ENCODE results near the gene ACTR3C.
"Not testable (repeated sequence)": the region's sequence is repeated elsewhere in the genome, so short reads cannot be mapped to it uniquely, and the experiment has no call there.

The ACTR3C gene

DNA sequence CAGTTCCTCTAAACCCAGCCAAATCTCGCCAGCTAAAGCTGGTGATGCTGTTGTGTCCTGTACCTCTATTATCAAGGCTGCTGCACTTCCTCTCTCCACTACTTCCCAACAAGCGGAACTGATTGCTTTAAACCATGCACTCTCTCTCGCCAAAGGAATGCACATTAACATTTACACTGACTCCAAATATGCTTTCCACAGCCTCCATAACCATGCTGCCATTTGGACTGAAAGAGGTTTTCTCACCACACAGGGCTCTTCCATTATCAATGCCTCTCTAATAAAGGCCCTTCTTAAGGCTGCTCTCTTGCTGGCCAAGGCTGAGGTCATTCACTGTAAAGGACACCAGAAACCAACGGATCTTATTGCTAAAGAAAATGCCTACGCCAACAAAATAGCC is 11.6 kb downstream of the ACTR3C start:
- DNase-seq: no peak

DNA sequence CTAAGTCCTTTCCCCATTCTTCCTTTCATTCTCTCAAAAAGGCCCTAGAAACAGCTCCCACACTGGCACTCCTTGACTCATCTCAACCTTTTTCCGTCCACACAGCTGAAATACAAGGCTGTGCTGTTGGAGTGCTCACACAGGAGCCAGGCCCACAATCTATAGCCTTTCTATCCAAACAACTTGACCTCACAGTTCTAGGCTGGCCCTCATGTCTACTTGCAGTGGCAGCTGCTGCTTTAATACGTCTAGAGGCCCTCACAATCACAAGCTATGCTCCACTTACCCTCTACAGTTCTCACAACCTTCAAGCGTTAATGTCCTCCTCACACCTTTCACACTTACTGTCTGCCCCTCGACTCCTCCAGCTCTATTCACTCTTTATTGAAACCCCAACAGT is 12.2 kb downstream of the ACTR3C start:
- DNase-seq: no peak

DNA sequence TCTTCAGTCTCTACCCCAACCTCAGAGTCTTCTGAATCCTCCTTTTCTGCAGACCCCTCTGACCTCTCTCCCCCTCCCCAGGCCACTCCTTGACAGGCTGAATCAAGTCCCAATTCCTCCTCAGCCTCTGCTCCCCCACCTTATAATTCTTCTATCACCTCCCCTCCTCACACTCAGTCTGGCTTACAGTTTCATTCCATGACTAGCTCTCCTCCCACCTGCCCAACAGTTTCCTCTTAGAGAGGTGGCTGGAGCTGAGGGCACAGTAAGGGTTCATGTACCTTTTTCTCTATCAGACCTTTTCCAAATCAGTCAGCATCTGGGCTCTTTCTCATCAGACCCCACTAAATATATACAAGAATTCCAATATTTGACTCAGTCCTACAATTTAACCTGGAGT is 14.8 kb downstream of the ACTR3C start:
- DNase-seq: no peak

DNA sequence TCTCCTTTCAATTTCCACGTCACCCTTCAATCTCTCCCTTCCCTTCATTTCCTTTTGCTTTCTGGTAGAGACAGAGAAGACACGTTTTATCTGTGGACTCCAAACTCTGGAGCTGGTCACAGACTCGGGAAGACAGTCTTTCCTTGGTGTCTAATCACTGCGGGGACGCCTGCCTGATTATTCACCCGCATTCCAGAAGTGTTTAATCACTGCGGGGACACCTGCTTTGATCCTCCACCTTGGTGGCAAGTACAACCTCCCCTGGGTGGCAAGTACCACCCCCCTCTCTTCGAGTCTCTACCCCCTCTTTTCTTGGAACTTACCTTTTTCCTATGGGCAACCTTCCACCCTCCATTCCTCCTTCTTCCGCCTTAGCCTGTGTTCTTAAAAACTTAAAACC is 15.4 kb downstream of the ACTR3C start:
- DNase-seq: no peak

DNA sequence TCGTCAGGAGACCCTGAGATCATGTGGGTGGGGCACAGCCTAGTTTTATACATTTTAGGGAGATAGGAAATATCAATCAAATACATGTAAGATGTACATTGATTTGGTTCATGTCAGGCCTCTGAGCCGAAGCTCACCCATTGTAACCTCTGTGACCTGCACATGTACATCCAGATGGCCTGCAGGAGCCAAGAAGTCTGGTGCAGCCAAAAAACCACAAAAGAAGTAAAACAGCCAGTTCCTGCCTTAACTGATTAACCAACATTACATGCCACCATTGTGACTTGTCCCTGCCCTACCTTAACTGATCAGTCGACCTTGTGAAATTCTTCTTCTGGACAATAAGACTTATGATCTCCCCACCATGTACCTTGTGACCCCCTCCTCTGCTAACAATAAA is 16.2 kb downstream of the ACTR3C start:
- DNase-seq: no peak

DNA sequence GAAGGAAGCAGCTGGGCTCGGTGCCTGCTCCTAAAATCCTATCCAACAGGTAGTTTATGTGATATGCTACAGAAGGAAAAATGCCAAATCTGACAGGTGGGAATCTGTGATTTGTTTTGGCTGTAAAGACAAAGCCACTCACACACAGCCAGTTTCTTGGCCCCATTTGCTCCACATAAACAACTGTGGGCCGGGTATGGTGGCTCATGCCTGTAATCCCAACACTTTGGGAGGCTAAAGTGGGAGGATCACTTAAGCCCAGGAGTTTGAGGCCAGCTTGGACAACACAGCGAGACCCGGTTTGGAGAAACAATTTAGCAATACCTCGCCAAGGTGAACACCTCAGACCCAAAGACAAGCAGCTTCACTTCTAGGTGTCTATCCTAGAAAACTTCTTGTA is 17.0 kb downstream of the ACTR3C start:
- not testable (repeated sequence) for DNase-seq

DNA sequence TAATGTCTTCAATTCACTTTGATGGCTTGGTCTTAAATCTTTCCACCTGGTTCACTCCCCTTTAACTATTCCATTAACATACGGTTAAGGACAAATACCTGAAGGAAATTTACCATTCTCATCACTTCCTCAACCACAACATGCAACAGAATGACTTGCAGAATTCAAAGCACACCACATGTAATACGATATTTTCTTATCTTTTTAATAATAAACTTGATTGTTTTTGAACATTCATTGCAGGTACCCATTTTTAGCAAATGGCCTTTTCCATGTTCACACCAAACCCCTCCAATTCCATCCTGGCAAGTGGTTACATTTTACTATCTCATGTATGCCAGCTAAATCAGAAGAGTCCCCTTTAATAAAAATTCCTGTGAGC is 17.5 kb downstream of the ACTR3C start:
- not testable (repeated sequence) for DNase-seq

DNA sequence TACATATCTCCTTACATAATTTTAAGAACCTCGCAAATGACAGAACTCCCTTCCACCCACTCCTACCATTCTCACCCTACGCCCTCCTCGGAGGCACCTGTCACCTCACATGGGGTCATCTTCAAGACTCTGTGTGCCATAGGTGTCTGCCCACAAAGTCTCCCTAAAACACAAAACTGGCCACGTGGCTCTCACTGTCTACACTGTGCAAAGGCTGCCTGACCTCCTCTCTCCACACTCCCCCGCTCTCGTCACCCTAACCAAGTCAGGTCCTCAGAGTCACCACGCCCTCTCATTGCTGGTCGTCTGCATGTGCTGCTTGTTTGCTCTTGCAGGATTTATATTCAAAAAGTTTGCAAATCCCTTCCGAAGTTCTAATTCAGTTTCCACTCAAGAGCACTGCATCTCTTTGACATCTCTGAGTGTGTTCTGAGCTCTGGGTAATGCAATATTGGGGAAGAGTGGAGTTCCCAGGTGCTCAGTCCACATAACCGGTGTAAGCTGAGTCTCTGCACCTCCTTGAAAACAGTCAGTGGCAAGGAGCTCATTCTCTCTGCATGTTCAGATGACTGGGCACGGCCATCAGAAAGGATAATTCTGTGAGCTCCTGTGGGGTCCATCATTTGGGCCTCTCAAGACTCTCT is 18.0 kb downstream of the ACTR3C start:
- DNase-seq: not testable (repeated sequence)

DNA sequence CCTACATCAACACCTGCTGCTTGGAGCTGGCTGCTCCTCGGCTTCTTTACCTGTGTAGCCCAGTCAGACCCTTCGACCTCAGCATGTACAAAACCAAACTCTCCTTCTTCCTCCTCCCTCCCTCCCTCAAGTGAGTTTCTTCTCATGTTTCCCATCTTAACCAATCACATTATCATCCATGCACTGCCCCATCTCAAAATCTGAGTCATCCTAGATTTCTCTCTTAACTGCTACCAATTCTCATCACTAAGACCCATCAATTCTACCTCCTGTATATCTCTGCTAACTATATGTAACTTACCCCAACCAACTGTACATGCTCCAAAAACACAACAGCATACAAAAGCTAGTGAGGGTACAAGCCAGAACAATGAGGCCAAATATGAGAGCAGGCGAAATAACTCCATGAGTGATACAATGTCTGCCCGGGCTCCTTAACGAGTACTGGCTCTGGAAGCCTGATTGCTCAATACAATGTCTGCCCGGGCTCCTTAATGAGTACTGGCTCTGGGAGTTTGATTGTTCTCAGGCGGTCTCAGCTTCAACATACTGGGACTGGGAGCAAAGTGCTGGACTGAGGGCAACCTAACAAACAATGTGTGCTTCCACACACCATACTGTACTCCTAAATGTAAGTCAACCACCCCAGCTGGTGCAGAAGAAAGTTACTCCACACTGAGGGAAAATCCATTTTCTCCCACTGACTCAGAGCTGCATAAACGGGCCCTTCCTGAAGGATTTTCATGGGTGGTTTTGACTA is 18.7 kb downstream of the ACTR3C start:
- DNase-seq: not testable (repeated sequence)

DNA sequence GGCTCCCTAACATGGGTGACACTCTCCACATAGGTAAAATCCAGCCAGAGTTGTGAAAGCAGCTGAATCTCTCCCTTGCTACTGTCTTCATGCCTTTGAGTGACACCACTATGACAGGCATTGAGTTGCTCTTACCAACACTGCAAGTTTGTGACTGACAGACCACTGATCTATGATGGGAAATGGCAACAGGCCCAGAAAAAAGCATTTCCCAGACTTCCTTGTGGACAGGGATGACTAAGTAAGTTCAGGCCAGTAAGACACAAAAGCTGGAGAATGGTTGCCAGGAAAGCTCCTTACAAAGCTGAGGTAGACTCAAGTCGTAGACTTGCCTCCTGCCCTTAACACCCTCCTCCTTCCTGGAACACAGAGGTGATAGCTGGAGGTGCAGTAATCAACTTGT is 20.4 kb downstream of the ACTR3C start:
- DNase-seq: peak; percentile 45

DNA sequence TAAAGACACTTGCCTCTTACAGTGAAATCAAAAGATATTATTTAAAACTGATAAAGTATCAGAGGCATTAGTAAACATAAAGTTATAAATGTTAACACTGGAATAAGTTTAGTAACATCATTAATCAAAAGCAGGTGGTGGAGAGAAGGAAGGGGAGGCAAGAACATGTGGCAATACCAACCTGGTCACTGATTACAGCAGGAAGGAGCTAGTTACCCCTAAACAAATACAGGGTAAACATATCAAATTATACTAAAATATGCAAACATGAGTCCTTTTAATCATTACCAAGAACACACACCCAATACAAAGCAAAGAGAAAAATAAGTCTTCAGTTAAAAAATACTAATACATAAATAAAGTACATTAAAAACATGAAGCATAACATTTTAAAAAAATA is 25.4 kb downstream of the ACTR3C start:
- DNase-seq: not testable (repeated sequence)

DNA sequence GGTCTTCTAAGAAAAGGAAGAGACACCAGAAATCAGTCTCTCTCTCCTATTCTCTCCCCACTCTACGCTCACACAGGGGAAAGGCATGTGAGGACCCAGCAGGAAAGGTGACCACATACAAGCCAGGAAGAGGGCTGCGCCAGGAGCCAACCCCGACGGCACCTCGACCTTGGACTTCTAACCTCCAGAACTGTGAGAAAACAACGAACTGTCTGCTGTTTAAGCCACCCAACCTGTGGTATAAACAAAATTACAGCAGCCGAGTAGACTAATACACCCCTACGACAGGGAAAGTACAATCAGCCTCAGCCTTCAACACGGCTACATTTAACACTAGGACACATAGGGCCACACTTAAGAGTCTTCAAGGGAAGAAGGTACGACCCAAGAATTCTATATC is 26.5 kb downstream of the ACTR3C start:
- DNase-seq: not testable (repeated sequence)

DNA sequence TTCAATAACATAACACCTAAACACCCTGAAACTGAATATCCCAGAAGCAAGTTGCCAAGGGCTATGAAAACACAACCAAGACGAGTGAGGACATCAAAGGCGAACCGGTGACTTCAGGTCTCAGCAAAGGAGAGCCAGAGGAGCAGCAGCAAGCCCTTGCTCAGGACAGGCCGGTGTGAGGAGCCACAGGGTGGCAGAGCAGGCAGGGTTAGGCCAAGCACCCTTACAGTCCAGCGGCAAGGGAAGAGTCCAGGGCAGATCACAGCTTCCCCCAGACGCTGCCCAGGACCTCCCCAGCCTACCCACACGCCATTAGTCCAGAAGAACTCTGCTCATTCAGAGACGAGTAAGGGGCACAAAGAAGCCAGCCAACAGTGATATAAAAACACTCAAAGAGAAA is 27.7 kb downstream of the ACTR3C start:
- not testable (repeated sequence) for DNase-seq

DNA sequence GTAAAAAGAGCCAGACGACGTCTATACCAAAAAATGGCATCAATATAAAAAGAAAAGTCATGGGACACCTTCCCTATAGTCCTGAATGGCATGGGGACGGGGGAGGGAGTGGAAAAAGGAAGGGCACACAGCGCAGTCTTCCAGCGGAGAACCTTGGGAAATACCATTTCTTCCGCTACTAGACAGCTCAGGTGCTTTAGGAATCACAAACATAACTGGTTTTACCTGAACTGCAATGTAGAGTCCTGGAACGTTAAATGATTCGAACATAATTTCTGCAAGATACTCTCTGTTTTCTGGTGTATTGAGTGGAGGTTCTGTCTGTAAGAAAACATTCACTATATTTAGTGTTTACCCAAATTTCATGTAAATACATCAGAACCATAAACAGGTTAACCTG is 28.3 kb downstream of the ACTR3C start:
- not testable (repeated sequence) for DNase-seq

DNA sequence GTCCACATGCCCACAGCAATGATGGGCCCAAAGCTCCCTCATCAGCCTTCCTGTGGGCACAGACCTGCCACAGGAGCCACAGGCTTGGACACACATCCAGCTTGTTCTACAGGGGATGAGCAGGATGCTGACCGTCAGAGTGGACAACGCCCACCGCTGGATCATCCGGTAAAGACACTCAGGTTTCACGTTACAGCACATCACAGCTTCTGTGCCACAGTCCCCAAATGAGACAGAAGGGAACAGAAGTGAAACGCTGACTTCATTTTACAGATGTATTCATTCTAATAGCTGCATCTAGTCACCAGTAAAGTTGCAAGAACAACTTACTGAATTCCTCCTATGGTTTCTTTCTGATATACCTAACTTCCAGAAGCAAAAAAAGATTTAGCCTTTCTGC is 33.0 kb downstream of the ACTR3C start:
- not testable (repeated sequence) for DNase-seq

DNA sequence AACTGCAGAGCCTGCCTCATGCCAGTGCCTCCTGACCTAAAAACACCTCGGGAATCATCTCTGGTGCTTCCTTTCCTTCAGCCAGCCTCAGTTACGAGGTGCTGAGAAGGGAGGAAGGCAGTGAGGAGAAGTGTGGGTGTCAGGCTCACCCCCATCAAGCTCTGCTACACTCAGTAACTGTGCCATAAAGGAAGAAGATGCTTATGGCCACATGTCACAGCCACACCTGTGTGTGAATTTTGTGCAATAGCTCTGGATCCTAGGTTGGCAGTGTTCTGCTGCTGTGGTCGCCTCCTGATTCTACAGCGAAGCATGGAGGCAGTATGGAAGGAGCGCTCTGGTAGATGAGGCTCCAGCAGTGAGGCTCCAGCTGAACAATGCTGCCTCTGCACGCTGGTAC is 34.5 kb downstream of the ACTR3C start:
- not testable (repeated sequence) for DNase-seq

DNA sequence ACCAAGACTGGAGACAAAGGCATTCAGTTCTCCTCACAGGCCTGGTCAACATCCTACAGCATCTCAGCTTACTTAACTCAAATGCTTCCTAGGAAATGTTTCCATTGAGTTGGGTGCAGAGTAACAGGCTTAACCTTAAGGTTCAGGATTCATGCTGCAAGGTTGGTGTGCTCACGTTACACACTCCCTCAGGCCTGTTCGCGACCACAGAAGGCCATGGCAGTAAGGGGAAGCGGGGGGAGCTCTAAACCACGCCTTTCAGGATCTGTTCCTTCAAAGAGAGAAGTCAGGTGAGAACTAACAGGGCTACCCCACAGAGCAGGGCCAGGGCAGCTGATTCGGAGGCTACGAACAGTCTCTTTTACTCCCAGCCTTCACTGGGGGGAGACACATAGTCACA is 35.5 kb downstream of the ACTR3C start:
- DNase-seq: not testable (repeated sequence)

DNA sequence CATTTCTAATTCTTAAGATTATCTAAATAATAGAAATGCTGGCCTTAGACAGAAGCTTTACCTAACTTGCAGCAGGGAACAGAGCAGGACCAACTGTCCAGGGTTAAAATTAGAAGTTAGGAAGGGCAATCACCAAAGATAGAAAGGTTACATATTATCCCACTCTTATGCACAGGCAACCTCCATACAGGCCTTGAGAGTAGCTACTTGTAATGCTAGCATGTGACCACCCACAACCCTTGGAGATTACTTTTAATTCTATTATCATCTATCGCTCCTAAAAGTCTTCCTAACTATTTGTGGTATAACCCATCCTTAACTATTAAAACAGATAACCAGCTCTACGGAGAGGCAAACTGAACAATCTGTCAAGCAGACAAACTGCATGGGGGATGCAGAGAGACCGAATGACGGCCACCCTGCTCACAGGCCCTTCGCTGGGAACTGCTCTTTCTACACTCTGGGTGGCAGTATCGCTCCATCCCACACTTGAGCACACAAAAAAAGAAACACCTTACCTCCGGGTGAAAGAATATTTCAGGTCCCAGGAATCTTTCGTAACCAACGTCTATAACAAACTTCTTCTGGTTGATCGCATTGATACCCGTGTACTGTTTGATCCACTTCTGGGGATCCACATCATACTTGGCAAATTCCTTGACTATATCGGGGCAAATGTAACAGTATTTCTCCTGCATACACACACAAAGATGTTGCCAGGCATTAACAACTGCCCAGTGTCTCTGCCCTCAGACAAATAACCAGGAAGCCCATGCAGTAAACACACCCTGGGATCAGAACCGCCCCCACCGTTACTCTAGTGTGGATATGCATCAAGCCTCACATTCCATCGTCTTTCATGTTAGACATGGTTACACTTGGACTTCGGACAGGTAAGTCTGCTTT is 37.2 kb downstream of the ACTR3C start:
- DNase-seq: peak; percentile 38

DNA sequence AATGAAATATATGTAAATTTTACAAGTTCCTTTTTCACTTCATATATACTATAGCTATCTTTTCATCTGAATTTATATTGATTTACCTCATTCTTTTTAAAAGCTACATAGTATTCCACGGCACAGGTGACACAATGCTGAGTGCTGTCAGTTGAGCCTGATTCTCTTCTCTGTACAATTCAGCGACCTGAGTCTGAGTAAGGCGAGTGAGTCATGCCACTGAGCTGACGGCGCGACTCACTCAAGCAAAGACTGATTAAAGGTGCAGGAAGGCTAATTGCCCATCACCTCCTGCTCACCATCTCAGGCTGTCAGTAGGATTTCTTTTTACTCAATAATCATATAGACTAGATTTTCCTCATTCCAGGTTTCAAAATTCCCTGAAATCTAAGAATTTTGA is 39.7 kb downstream of the ACTR3C start:
- not testable (repeated sequence) for DNase-seq

DNA sequence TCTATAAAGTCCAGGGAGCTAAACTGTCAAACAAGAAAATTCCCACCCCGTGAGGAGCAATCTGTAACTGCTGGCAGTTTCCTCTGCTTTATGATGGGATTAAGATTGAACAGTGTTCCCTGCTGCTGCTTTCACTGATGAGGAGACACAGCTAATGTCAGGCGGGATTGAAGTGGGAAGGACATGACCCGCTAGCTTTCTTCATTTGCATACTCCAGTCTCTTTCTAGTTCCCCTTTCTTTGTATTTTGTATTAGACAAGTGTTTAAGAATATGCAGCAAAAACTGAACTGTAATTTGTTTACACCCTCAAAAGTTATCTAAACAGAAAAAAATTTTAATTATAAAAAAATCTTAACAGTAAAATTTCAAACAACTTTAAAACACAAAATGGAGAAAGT is 40.2 kb downstream of the ACTR3C start:
- DNase-seq: not testable (repeated sequence)

DNA sequence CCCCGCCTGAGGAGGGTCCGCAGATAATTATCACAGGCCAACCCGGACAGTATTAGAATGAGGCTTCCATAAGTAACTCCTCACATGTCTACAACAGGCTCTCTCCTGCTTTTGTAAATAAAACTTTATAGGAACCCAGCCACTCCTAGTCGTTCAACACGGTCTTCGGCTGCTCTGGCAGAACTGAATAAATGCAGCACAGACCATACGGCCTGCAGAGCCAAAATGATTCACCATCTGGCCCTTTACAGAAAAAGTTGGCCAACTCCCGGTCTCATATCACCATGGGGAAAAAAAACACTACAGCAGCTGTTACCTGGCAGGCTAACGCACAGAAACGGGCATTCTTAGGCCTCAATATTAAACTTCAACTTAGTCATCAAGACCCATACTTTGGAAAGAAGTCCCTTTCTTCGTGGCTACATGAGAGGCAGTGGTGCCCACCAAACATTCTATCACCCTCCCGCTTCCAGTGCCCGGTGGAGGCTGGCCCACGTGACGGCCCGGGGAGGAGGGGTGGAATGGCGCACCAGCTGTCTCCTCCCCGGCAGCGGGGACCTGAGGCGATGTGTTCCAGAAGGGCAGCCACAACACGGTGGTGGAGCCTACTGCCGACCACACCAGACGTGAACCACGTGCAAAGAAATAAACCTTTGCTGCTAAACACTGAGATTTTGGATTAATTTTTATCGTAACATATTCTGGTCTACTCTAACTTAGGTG is 41.5 kb downstream of the ACTR3C start:
- DNase-seq: not testable (repeated sequence)

DNA sequence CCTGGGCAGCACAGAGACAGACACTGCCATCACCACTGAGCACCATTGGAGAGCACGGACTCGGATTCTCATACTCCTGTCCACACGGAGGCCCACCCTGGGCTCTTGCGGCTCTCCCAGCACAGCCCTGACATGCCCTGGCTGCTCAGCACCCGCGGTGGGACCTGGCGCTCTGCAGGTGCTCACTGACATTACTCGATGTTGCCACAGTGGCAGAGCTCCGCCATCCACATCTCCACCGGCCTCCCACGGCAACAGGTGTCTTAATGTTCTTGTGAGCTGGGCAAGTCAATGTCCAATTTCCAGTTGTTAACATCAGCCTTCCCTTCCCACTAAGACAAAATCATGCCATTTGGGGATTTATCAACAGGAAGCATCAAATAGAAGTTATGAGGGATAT is 45.0 kb downstream of the ACTR3C start:
- DNase-seq: not testable (repeated sequence)

All from kidney glomerular epithelial cell (primary cell).